GM18907 (cell line): ENCODE data around the gene PHETA2.

Experiments
- ATAC-seq: cut with Tn5 transposase; IDR thresholded peaks from one replicate; pipeline ENCODE4 v1.9.1; 2021; ENCODE audit warnings: mild to moderate bottlenecking, moderate library complexity; ENCODE audit not compliant: unreplicated experiment

The PHETA2 gene

GRCh38 chr22:42074132-42074811 lies at the start of gene PHETA2:
Gene PHETA2, plus strand, starts transcription at chr22:42074248. Its CDS starts 3,046 bp downstream, at chr22:42077294.
- ATAC-seq: no peak

DNA sequence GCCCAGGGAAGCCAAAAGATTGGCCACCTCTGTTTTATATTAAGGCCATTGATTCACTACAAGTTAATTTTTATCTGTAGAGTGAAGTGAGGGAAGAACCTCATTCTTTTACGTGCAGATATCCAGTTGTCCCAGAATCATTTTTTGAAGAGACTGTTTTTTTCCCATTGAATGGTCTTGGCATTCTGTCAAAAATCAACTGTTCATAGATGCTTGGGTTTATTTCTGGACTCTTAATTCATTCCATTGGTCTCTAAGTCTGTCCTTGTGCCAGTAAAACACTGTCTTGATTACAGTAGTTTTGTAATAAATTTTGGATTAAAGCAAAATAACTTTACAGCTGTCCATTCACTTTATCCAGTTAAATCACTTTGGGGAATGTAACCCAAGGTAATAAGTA lies 48.6 kb upstream of the PHETA2 start:
- ATAC-seq: no peak

- no peak for ATAC-seq
These were observed 47.3 kb upstream of the PHETA2 start for GRCh38 chr22:42026705-42027104.

DNA sequence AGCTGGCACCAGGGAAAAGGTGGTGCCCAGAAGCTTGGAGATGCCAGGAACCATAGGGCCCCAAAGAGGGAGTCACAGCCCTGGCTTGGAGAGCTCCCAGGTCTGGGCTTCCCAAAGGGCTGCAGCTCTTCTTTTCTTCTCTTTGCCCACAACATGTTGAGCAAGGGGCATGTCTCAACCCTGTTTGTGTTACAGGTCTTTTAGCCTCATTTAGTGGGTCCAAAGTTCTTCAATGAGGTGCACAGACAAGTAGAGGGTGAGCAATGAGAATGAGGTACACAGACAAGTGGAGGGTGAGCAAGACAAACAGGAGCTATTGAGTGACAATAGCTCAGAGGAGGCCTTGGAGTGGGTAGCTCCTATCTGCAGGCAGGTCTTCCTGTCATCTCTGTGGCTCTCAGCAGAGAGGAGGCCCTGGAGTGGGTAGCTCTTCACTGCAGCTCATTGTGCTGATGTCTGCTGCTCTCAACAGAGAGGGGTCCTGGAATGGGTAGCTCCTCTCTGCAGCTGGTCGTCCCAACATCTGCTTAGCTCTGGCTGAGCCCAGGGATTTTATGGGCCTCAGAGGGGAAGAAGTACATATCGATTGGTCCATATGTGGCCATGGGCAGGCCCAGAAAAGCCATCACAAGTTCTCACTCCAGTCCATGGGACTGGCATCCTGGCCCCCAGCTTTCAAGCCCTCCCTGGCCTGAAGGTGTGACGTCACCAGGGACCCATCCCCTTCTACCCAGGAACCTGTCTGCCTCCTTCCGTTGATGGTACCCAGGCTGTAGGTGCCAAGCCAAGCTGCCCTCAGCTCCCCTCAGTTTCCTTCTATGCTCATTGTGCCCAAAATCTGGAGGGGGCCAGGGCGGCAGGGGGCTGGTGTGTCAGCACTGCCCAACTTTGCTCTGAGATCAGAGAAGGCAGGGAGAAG lies 40.5 kb upstream of the PHETA2 start:
- ATAC-seq: no peak

DNA sequence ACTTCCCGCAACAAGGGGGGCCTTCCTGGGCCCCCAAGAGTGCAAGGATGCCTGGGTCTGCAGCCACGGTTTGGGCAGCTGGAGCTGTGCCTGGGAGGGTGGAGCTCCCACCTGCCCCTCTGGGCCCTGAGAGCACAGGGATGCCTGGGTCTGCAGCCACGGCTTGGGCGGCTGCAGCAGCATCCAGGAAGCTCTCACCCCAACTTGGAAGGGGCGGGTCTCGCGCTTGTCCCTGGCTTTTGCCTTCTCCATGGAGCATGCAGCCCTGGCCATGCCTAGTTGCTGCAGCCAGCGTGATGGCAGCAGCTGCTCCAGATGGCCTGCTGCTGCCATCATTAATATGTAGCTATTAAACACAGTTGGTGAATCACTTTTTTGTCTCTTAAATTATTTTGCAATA lies 38.8 kb upstream of the PHETA2 start:
- no peak for ATAC-seq

GRCh38 chr22:42039271-42039670 lies 34.8 kb upstream of the PHETA2 start:
- no peak for ATAC-seq

DNA sequence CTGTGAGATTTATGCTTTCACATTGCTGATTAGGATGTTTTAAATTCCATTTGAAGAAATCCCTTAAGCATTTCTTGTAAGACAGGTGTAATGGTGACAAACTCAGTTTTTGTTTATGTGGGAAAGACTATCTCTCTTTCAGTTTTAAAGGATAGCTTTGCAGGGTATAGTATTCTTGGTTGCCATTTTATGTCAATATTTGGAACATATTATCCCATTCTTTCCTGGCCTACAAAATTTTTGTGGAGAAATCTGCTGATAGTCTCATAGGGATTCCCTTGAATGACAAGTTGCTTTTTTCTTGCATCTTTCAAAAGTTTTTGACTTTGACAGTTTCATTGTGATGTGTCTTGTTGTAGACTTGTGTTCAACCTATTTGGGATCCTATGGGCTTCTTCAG lies 32.3 kb upstream of the PHETA2 start:
- ATAC-seq: no peak

DNA sequence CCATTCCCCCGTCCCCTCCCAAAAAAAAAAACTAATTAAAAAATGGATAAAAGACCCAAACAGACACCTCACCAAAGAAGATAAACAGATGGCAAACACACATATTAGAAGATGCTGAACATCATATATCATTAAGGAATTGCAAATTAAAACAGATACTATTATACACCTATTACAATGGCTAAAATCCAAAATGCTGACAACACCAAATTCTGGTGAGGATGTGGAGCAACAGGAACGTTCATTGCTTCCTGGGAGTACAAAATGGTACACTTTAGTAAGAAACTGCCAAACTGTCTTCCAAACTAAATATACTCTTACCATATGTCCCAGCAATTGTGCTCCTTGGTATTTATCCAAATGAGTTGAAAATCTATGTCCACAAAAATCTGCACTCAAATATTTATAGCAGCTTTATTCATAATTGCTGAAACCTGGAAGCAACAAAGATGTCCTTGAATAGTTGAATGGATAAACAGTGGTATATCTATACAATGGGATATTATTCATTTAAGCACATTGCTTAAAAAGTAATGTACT lies 23.3 kb upstream of the PHETA2 start:
- no peak for ATAC-seq

GRCh38 chr22:42052765-42053164 lies 21.3 kb upstream of the PHETA2 start:
- ATAC-seq: no peak

- ATAC-seq: no peak
These were observed 17.1 kb upstream of the PHETA2 start for GRCh38 chr22:42056757-42057511.

DNA sequence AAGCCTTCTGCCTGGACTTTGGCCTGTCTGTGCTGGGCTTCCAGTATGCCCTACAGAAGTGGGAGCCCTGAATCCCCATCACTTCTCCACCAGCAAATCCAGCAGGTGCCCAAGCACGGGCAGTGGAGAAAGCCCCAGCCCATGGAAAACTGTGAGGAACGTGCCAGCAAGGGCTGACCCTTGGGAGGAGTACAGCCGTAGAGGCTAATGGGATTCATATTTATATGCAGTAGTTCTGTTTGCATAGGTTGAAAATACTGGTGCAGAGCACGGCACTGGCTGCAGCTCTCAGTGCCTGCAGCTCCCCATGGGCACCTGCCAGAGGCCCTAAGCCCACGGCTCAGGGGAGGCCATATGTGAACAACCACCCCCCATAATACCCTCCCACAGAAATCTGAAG lies 13.6 kb upstream of the PHETA2 start:
- no peak for ATAC-seq

GRCh38 chr22:42061041-42061440 lies 13.0 kb upstream of the PHETA2 start:
- ATAC-seq: no peak

DNA sequence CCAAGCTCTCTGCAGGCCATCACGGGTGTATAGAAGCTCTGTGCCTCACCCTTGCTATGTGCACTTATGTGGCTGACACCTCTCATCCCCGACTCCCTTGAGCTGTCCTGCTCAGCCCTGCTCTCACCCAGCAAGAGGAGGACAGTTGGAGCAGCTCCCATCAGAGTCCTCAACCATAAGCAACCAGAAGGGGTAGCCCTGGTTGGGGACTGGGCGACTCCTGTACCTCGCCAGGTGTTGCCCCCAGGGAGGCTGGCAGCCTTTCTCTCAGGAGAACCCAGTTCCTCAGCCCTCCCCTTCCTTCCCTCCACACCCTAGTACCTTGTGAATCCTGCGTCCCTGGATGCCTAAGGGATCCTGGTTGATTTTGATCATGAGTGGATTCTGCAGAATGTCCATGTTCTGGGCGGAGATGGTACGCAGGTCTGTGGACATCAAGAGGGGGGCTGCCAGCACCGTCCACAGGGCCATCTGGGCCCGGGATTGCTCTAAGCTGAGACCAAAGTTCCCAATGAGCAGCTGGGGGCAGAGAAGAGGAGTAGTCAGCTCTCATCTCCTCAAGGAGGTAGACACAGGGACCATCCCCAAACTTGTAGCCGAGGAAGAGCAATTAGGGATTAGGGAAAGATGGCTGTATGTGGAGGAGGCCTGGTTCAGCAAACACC lies 11.4 kb upstream of the PHETA2 start:
- ATAC-seq: no peak

DNA sequence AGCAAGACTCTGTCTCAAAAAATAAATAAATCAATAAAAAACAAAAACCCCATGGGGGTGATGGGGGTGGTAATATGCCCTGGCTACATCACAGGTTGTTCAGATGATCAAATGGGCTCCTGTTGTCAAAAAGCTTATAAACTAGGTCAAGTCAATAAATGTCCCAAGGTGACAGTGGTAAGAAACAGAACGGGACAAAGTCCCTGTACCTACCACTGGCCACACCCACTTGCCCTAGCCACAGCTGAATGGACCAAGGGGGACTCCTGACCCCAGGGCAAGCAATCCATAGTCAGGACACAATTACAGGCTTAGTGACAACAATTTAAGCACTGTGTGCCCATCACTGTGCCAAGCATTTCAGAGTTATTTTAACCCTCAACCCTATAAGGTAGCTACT lies 9.4 kb upstream of the PHETA2 start:
- ATAC-seq: no peak

- no peak for ATAC-seq
These were observed 8.5 kb upstream of the PHETA2 start for GRCh38 chr22:42065438-42066125.

DNA sequence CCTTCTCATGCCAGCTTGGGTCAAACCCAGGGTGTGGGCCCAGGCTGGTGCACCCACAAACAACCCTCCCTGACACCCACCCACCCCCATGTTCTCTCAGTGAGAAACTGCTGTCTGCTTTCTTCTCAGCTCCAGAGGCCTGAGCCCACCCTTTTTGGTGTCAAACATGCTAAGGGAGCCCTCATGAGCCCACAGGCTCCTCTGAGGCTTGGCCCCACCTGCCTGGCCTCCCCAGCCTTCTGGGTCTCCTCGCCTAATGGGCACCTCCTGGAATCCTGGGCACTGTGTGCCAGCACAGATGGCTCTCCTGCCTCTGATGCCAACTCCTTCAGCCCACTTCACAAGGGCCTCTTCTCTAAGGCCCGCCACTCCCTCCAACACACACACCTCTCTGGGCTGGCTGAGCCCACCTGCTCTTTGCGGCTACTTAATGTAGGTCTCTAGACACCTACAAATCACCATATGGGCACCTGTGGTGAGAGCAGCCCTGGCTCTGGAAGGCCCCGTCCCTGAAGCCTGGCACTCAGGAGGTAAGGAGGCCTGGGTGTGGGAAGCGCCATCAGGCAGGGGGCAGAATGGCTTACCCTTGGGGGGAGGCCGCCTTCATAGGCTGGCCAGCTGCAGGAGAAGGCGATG lies 7.8 kb upstream of the PHETA2 start:
- no peak for ATAC-seq

DNA sequence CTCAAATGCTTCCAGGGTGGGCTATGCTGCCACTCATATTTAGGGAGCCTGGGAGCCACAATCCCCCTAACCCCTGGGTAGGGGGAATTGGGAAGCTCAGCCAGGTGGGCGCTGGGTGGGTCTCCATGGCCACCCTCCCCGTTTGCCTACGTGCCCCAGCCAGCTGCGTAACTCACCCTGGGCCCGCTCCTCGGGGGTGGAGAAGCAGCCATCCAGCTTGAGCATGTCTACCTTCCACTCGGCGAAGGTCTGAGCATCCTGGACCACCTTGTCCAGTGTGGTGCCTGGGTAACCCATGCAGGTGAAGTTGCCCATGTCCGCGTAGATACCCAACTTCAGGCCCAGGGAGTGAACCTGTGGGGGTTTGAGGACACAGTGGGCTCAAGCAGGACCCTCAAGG lies 7.1 kb upstream of the PHETA2 start:
- no peak for ATAC-seq

DNA sequence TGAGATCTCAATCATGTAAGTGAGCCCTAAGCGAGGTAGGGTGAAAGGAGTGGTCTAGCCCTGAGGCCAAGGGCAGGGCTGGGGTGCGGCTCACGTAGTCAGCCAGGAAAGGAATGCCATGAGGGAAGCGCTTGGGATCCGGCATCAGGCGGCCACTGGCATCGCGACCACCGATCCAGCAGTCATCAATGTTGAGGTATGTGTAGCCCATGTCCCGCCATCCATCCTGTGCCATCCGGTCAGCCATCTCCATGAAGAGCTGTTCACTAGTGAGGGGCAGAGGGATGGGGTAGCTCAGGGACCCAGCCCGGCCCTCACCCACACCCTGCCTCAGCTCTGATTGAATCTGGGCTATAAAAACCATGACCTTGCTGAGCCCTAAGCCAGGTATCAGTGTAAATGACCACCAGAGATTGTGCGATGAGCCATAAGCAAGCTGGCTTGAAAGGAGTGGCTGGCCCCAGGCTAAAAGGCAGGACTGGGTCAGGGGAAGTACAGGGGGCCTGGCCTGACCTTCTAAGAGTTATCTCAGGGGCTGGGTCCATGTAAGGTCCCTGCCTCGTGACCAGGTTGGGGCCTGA lies 6.3 kb upstream of the PHETA2 start:
- ATAC-seq: no peak

DNA sequence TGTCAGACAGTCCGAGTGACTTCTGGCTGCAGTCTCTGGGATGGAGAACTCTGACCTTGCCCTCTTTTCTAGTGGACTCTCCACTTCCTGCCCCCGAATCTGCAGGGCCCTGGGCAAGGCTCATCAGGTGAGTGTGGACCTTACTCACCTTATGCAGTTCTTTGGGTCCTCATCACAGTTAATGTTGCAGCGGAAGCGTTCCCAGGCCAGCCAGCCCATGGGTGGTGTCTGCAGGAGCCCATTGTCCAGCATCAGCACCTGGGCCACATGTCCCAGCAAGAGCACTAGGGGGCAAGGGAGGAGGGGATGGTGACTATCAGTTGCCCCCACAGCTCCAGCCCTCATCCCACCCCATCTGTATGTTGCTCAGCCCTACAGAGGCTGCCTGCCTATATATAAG lies 5.8 kb upstream of the PHETA2 start:
- no peak for ATAC-seq
